ENCODE data around the gene SYTL2. TPM values are rescaled to one million over a fixed set of nuclear protein-coding genes. Genes with fewer than 3 reads are reported as not detected.
A peak's percentile ranks its signal among the peaks of the same experiment; 100 is the strongest.

The SYTL2 gene
- polyA plus RNA-seq, 1 of the 3 experiments (the other 2 are of a cell fraction), result 36.0 TPM

- peaks cover 3% of the 10 kb centered on the region for H3F3A ChIP-seq (replicated peaks; ENCODE audit: insufficient read depth)
- H3K4me2 ChIP-seq, result no peak overlapping the region
- ChIA-PET CTCF (interaction anchor here (0.7 kb wide), 1 partner anchor 142 kb away, joined by 4 read pairs; no protein-coding TSS in a partner anchor), POLR2A (no interaction called here)
- WGBS (ENCODE audit: low lambda C conversion rate), result 83% methylated on average over 3 of the region's 3 CpGs
- peak overlapping the region in 1 of 2 experiments; percentile 36; a peak in 1 of 4 replicates for H3K27ac ChIP-seq (ENCODE audit: low read depth in 2 of 2, low read length in 1 of 2)
- no peak for DNase-seq
- H3K9me2 ChIP-seq, result no peaks in the 10 kb centered on the region
- H3K4me3 ChIP-seq (ENCODE audit: low read depth in 2 of 2, low read length in 1 of 2), result no peak overlapping the region
- H3K36me3 ChIP-seq (replicated peaks in 1 of 2; ENCODE audit: control insufficient read depth in 1 of 2, insufficient read depth in 2 of 2, low read length in 1 of 2), result no peaks in the 10 kb centered on the region
- H3K9me3 ChIP-seq, result no peaks in the 10 kb centered on the region
- H3K79me2 ChIP-seq (ENCODE audit: insufficient read depth), result no peaks in the 10 kb centered on the region
- TF ChIP-seq TCF12 (IDR thresholded peaks at IDR 0.05) (peak; percentile 46; the same call in 1 of the 2 replicates), MAX (IDR thresholded peaks at IDR 0.05; ENCODE audit: low read depth) (peak; percentile 73), MXI1 (IDR thresholded peaks at IDR 0.05; ENCODE audit: low read depth, low read length) (no peak), USF2 (IDR thresholded peaks at IDR 0.05; ENCODE audit: borderline replicate concordance, low read depth, low read length) (no peak), EP300 (IDR thresholded peaks at IDR 0.05; ENCODE audit: borderline replicate concordance in 1 of 2, low read depth in 1 of 2, low read length in 1 of 2) (0 out of 4 replicates have a peak, but pooled peaks of 1 of the 2 experiments have one; percentile 18), NFIC (IDR thresholded peaks at IDR 0.05; ENCODE audit: borderline replicate concordance) (peak; percentile 24; the same call in 1 of the 2 replicates), JUND (IDR thresholded peaks at IDR 0.05) (peak; percentile 34; the same call in 1 of the 2 replicates), TAF1 (IDR thresholded peaks at IDR 0.05; ENCODE audit: borderline replicate concordance, low read depth, low read length) (no peak), ZBTB33 (IDR thresholded peaks at IDR 0.05; ENCODE audit: borderline replicate concordance, low read depth) (no peak), FOXM1 (IDR thresholded peaks at IDR 0.05; ENCODE audit: low read depth) (no peak), RFX5 (IDR thresholded peaks at IDR 0.05; ENCODE audit: low read length) (no peak), GABPA (IDR thresholded peaks at IDR 0.05; ENCODE audit: low read depth) (no peak), SMC3 (IDR thresholded peaks at IDR 0.05; ENCODE audit: low read depth, low read length) (no peak), TEAD4 (IDR thresholded peaks at IDR 0.05; ENCODE audit: borderline replicate concordance, insufficient read depth) (no peak), CTCF (IDR thresholded peaks at IDR 0.05) (no peak)
- TF ChIP-seq, protein P1, sequence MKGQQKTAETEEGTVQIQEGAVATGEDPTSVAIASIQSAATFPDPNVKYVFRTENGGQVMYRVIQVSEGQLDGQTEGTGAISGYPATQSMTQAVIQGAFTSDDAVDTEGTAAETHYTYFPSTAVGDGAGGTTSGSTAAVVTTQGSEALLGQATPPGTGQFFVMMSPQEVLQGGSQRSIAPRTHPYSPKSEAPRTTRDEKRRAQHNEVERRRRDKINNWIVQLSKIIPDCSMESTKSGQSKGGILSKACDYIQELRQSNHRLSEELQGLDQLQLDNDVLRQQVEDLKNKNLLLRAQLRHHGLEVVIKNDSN (IDR thresholded peaks at IDR 0.05; ENCODE audit: borderline replicate concordance, low read depth), result no peak
- TF ChIP-seq, protein P2, sequence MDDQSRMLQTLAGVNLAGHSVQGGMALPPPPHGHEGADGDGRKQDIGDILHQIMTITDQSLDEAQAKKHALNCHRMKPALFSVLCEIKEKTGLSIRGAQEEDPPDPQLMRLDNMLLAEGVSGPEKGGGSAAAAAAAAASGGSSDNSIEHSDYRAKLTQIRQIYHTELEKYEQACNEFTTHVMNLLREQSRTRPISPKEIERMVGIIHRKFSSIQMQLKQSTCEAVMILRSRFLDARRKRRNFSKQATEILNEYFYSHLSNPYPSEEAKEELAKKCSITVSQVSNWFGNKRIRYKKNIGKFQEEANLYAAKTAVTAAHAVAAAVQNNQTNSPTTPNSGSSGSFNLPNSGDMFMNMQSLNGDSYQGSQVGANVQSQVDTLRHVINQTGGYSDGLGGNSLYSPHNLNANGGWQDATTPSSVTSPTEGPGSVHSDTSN (IDR thresholded peaks at IDR 0.05), result peak; percentile 70
- H3K9ac ChIP-seq, result no peak overlapping the region
- H4K20me1 ChIP-seq (ENCODE audit: insufficient read depth), result no peaks in the 10 kb centered on the region
- H2AFZ ChIP-seq (ENCODE audit: low read depth), result no peak overlapping the region
- no peaks in the 10 kb centered on the region for H3K27me3 ChIP-seq (ENCODE audit: insufficient read depth)
- peaks cover 2 to 7% of the 10 kb centered on the region in 2 experiments; a peak in 1 of 4 replicates for H3K4me1 ChIP-seq (ENCODE audit: control insufficient read depth in 1 of 2, insufficient read depth in 2 of 2, low read depth in 1 of 2, low read length in 1 of 2)
Measured at GRCh38 chr11:85712953-85713352, 98.0 kb downstream of the SYTL2 start.

Data from SK-N-SH (cell line).